ENCODE results near the gene FZD1. TPM values are rescaled to one million over a fixed set of nuclear protein-coding genes. Genes with fewer than 3 reads are reported as not detected.

Gene FZD1
- total RNA-seq (2021; ENCODE audit: unreplicated experiment) (3.7 TPM), Bru-seq, nascent RNA (percentile 43 among the genes with signal in this experiment), BruChase-seq, experiment 1, labeled RNA remaining after a 6-hour chase (percentile 43 among the genes with signal in this experiment), BruChase-seq, experiment 2, labeled RNA remaining after a 2-hour chase (percentile 69 among the genes with signal in this experiment)
- polyA plus RNA-seq (2012) = 1.5 and 1.7 TPM in 2 replicates
- long read RNA-seq, full-length matches to known transcripts = 38 of 38 reads
- long read RNA-seq, partial matches to known transcripts = 0 of 38 reads
- long read RNA-seq, other reads (novel, unspliced or antisense) = 0 of 38 reads

DNA sequence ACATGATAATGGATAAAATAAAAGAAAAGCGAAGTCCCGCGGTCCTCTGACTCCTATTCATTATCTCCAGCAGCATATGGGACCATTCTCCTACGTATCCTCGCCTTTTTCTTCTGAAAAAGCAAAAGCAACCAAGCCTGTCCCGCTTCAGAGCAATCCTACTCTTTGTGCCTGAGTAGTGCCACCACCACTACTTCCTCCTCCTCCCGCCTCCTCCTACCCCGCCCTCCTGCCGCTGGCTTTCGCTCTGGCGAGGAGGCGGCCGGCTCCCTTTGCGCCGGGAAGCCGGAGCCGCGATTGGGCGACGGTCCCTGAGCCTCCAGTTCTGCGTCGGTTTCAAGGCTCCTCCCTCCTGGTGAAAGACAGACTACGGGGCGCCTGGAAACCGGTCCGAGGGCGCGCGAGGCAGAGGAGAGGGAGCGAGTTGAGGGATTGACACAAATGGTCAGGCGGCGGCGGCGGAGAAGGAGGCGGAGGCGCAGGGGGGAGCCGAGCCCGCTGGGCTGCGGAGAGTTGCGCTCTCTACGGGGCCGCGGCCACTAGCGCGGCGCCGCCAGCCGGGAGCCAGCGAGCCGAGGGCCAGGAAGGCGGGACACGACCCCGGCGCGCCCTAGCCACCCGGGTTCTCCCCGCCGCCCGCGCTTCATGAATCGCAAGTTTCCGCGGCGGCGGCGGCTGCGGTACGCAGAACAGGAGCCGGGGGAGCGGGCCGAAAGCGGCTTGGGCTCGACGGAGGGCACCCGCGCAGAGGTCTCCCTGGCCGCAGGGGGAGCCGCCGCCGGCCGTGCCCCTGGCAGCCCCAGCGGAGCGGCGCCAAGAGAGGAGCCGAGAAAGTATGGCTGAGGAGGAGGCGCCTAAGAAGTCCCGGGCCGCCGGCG is at the start of gene FZD1:
FZD1 (plus strand) TSS at position 388 of the 878 bp plus-strand sequence; CDS start at position 836, 448 bp downstream.
- peaks cover 3 to 15% of the 10 kb centered on the region in 2 experiments; a peak in 3 of 4 replicates for H3K4me1 ChIP-seq (ENCODE audit: control insufficient read depth in 1 of 2, insufficient read depth in 2 of 2, low read length in 2 of 2)
- H3K4me3 ChIP-seq (replicated peaks in 1 of 2; ENCODE audit: low read depth in 1 of 2, low read length in 2 of 2) = peak within 1 kb of the TSS; percentile 45 to 69
- TF ChIP-seq ZFX (IDR thresholded peaks at IDR 0.05) = peak; percentile 56; the same call in 1 of the 2 replicates
- peak; percentile 69 for TF ChIP-seq TCF7L2 (IDR thresholded peaks at IDR 0.05; ENCODE audit: borderline replicate concordance, extremely low read depth, insufficient read depth, insufficient read length)
- TF ChIP-seq FOSL1 (IDR thresholded peaks at IDR 0.05; ENCODE audit: low read depth) = no peak
- peak; percentile 87 for TF ChIP-seq SP1 (IDR thresholded peaks at IDR 0.05; ENCODE audit: low read depth)
- TF ChIP-seq ZNF274 (IDR thresholded peaks at IDR 0.05; ENCODE audit: low read depth, low read length) = no peak
- 0 out of 2 replicates have a peak, but pooled peaks have one; percentile 26 for TF ChIP-seq RAD21 (IDR thresholded peaks at IDR 0.05; ENCODE audit: low read depth)
- peak; percentile 48 for TF ChIP-seq POLR2AphosphoS5 (IDR thresholded peaks at IDR 0.05; ENCODE audit: low read depth, low read length)
- TF ChIP-seq, protein P1, sequence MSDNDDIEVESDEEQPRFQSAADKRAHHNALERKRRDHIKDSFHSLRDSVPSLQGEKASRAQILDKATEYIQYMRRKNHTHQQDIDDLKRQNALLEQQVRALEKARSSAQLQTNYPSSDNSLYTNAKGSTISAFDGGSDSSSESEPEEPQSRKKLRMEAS (IDR thresholded peaks at IDR 0.05) = peak; percentile 68
- peak; percentile 98 for TF ChIP-seq CBX3 (IDR thresholded peaks at IDR 0.05; ENCODE audit: low read depth)
- TF ChIP-seq EGR1 (IDR thresholded peaks at IDR 0.05; ENCODE audit: low read depth) = peak; percentile 57; the same call in 1 of the 2 replicates
- TF ChIP-seq SRF (IDR thresholded peaks at IDR 0.05; ENCODE audit: low read depth) = no peak; the same call in 1 of the 2 replicates
- peak; percentile 41 for TF ChIP-seq POLR2A (IDR thresholded peaks at IDR 0.05; ENCODE audit: borderline replicate concordance, extremely low read depth, insufficient read depth, insufficient read length)
- TF ChIP-seq YY1 (IDR thresholded peaks at IDR 0.05; ENCODE audit: extremely low read depth, insufficient replicate concordance, low read depth, low read length) = peak; percentile 83
- TF ChIP-seq, protein P2, sequence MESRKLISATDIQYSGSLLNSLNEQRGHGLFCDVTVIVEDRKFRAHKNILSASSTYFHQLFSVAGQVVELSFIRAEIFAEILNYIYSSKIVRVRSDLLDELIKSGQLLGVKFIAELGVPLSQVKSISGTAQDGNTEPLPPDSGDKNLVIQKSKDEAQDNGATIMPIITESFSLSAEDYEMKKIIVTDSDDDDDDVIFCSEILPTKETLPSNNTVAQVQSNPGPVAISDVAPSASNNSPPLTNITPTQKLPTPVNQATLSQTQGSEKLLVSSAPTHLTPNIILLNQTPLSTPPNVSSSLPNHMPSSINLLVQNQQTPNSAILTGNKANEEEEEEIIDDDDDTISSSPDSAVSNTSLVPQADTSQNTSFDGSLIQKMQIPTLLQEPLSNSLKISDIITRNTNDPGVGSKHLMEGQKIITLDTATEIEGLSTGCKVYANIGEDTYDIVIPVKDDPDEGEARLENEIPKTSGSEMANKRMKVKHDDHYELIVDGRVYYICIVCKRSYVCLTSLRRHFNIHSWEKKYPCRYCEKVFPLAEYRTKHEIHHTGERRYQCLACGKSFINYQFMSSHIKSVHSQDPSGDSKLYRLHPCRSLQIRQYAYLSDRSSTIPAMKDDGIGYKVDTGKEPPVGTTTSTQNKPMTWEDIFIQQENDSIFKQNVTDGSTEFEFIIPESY (IDR thresholded peaks at IDR 0.05; ENCODE audit: extremely low read depth, insufficient replicate concordance, low read length) = no peak
- DNase-seq (ENCODE audit: low read depth, low spot score) (peak; percentile 95), ATAC-seq (peak; percentile 92)
- peaks cover 25% of the 10 kb centered on the region for H3K27me3 ChIP-seq (ENCODE audit: insufficient read depth, low read length)
- no peaks in the 10 kb centered on the region for H3K79me2 ChIP-seq (ENCODE audit: insufficient read depth, low read length)
- BruUV-seq (replicated peaks) = no TSS peak
- H3K4me2 ChIP-seq (ENCODE audit: low read length) = peak within 1 kb of the TSS; percentile 82
- H3K9me2 ChIP-seq (ENCODE audit: insufficient read depth) = no peaks in the 10 kb centered on the region
- H3K27ac ChIP-seq (ENCODE audit: low read depth, low read length) = peak within 1 kb of the TSS; percentile 83
- H3K9me3 ChIP-seq (ENCODE audit: control insufficient read depth in 1 of 2, insufficient read depth in 1 of 2, low read depth in 1 of 2, low read length in 2 of 2) = no peaks in the 10 kb centered on the region
- intact Hi-C loops (cut with micrococcal nuclease) = no loop called here
- peak within 1 kb of the TSS; percentile 86 for H2AFZ ChIP-seq (ENCODE audit: low read depth, low read length, poor library complexity, severe bottlenecking)
- H3K36me3 ChIP-seq (ENCODE audit: control insufficient read depth in 1 of 2, insufficient read depth in 2 of 2, low read length in 2 of 2) = no peaks in the 10 kb centered on the region
- POLR2A ChIA-PET = no interaction called here
- RAD21 ChIA-PET (ENCODE audit: low non-redundant PET in 1 of 2, low total read pairs in 2 of 2, uncharacterized antibody in 2 of 2, unreplicated experiment in 2 of 2) = no interaction called here
- peak within 1 kb of the TSS; percentile 62 for H3K9ac ChIP-seq (ENCODE audit: low read length)
- H4K20me1 ChIP-seq (ENCODE audit: insufficient read depth) = no peaks in the 10 kb centered on the region
- CTCF ChIA-PET = no interaction called here
